NCI-H748 treated with DMSO at 0.1 percent for 48 hours (cell line): ENCODE measurements around the gene TMEM236.

Experiments used
- DNase-seq: peaks from one replicate; lab custom pipeline; 2025; lab: John Stamatoyannopoulos, UW

The TMEM236 gene

DNA sequence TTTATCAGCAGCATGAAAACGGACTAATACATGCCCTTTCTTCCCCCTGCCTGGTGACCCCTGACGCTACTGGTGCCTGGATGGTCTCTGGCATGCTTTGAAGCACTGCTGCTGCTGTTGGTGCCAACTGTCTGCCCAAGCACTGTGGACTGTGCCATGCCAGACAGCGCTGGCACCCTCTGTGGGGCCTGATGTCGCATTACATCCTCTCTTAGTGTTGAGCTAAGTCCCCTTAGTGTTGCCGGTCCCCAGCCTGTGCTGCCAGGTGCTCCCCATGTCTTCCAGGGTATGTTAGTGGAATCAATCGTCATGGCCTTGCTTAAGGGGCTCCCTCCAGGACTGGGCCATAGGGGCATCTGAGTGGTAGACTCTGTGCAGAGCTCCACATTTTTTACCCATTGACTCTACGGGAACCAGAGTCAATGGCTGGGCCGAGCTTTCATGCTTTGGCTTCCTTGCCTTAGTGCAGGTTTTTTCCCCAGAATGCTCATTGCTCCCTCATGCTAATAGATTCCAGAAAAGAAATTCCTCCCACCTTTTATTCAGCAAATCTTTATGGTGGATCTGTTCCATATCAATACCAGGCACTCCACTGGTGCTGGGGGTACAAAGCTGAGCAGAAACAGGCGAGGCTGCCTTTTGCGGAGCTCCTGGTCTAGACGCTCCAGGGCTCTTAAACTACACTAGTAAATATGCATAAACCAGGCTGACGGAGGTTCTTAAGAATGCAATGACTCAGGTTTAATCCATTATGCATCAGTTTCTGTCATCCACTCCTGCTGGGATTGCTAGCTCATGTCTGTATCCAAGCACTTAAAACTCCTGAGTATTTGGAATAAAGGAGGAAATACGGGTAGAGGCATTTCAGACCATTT is 35.3 kb downstream of the TMEM236 start:
- no peak for DNase-seq

DNA sequence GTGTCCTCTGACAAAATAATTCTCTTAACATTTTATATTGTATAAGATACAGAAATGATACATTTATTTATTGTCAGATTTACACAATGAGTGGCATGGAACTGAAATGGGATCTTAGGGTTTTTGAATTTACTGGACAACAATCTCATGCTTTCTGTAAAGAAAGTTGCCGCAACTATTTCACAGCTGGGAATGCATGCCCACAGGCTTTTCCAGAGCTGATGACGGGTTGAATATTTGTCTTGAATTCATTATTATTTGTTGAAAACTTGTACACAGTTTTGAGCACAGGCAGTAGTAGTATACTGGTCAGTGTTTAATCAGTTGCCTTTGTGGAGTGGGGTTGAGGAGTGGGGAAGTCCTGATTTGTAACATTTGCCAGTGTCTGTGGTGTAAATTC is 36.6 kb downstream of the TMEM236 start:
- DNase-seq, result no peak

DNA sequence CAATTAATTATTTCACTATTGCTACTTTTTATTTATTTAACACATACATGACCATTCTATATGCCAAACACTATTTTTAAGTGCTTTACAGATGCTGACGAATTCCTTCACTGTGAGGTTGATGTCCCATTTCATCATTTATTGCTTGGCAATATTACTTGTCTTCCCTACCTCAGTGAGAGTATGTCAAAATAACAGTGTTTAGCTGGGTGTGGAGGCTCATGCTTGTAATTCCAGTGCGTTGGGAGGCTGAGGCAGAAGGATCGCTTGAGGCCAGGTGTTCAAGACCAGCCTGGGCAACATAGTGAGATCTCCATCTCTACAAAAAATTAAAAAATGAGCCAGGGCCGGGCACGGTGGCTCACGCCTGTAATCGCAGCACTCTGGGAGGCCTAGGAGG is 37.4 kb downstream of the TMEM236 start:
- no peak for DNase-seq

DNA sequence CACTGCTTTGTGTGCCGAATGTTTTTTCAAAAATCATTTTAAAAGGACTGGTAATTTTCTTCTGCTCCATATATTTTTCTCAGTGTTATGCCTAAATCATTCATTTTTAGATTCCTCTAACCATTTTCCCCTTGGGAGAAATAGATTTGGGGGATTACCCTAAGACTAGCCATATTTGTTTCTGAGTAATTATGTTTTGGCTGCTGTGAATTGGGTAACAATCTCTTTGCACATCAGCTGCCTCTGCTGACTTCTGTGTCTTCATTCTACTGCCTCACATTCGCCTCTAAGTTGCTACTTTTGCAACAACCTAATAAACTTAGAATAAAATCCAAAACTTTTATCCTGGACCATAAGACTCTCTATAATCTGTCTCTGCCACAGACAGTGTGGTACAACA is 38.6 kb downstream of the TMEM236 start:
- no peak for DNase-seq

DNA sequence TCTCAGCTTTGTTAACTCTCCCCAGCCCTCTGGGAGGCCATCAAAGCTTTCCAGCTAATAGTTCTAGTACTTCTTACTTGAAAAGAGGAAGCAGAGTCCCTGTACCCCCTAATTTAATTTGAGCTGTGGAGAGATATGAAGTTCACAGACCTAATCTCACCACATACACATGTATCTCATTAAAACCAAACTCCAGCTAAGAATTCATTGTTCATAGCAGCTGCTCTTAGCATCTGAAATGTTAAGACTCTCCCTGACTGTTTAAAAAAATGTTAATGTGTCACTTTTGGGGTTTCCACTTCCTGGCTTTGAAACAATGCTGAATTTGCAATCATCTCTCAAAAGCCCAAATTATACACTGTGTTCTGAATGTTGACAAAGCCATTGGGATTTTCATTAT is 41.0 kb downstream of the TMEM236 start:
- no peak for DNase-seq

DNA sequence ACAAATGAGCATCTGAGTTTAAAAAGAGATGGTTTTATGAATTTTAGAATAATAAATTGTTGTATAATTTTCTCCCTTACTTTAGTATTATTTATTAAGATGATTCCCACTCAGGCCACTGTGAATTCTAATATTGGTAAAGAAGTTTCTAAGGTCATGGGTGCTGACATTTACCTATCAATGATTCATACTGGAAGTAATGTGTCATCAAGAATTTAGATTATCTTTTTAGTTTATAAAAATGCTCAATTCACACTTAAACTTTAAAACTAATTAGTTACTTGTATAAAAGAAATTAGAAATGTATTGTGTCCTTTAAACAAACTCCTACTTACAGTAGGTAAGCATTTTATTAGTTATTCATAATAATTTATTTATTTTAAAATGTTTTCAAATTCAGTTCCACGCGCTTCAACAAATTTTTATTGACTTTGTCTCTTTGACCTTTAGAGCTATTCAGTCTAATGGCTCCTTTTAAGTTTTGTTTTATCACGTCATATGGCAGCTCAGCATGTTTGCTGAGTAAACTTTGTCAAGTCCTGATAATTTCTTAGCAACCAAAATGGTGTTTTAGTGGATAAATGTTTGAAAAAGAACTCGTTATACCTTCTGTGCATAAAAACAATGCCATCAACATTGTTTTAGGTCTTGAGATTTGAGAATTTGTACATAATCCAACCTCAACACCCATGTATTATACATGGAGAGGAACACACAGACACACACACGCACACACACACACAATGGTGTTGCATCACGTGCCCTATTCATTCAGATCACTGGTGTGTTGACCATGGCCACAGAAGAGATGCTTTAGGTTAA is 42.0 kb downstream of the TMEM236 start:
- peak; percentile 32 for DNase-seq

DNA sequence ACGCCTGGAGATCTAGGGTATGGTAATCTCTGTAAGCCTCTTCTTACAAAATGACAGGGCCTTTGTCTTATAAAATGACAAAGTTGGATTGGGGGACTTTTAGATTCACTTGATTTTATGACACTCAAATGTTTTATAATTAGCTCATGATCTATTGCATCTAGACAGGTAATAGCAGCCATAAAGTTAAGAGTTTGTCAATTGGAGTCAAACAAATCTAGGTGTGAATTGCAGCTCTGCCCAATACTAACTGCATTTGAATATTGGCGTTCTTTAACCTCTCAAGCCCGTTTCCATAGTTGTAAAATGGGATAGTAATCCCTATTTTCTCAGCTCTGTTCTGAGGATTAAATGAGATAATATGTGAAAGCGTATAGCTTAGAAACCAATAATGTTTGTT is 43.1 kb downstream of the TMEM236 start:
- DNase-seq, result no peak

DNA sequence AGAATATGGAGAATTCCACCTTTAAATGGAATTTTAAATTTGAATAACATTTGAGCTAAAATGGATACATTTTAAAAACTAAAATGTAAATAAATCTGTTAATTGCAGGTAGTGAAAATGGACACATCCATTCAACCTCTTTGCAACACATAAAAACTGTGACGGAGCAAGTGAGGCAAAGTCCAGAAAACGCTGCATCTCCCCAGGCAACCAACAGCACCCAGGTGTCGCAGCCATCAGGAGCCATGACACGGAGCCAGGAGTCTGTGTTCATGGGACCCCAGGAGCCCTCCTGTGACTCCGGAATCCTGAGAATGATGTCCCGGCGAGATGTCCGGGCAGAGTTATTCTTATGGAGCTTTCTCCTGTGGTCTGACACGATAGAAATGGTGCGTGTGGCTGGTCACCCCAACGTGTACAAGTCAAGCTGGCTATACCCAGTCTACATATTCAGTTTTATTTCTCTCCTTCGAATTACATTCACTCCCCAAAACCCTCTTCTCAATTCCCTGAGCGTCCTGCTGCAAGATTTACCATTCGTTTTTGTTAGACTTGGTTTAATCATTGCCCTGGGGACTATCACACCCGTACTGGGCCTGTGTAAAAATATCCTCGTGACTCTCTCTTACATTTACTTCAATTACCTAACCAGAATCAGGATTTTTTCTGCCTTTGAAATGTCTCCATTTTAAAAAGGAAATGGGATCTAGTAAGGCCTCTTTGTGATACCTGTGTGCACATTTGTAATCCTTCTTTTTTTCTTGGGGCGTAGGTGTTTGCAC is 44.0 kb downstream of the TMEM236 start:
- DNase-seq, result no peak

DNA sequence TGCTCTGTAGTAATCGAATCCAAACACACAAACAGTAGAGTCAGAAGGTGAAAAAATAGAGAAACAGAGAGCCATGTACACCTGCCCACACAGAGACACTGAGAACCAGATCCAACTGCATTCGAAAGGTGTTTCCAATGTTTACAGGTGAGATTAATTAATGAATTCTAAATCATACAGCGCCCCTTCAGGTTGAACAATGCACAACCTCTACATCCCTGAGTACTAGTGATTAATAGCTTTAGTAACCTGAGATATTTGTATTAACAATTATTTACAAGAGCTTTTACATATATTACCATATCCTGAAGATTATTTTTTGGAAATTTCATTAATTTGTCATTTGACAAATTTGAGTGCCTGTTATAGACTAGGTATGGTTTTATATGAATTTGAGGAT is 49.5 kb downstream of the TMEM236 start:
- no peak for DNase-seq

DNA sequence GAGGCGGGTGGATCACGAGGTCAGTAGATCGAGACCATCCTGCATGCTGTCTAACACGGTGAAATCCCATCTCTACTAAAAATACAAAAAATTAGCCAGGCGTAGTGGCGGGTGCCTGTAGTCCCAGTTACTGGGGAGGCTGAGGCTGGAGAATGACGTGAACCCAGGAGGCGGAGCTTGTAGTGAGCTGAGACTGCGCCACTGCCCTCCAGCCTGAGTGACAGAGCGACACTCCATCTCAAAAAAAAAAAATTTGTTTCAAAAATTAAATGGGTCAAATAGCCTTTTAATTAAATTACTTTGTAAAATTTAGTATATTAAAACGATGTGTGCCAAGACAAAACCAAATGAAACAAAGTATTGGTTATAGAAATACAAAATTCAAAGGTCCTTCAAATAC is 50.3 kb downstream of the TMEM236 start:
- no peak for DNase-seq

DNA sequence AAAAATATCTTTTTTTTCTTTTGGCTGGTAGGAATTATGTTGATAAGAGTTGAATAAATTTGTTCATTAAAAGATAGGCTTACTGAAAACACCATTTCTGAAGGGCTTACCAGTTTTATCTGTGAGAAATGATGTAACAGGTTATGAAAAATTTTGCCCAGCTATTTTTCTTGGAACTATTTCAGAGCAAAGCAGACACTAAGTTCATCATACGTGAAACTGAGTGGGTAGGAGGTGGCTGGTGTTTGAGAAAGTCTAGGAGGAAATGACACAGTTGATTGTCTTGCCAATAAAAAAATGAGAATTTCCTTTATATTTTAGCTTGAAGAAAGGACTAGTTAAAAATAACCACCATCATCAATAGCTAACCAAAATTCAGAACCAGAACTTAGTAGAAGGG is 51.0 kb downstream of the TMEM236 start:
- no peak for DNase-seq

DNA sequence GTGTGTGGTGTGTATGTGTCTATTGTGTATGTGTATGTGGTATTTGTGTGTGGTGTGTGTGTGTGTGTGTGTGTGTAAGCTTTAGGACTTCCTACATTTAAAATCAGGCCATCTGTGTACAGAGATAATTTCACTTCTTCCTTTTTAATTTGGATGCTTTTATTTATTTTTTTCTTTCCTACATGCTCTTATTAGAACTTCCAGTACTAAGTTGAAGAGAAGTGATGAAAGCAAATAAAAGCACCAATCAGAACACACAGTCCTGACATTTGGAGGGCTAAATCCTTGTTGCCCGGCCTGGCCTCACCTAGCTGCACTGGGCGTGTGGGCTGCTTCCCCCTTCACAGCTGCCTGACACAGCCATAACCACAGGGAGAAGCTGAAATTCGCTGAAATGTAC is 53.3 kb downstream of the TMEM236 start:
- DNase-seq, result no peak

DNA sequence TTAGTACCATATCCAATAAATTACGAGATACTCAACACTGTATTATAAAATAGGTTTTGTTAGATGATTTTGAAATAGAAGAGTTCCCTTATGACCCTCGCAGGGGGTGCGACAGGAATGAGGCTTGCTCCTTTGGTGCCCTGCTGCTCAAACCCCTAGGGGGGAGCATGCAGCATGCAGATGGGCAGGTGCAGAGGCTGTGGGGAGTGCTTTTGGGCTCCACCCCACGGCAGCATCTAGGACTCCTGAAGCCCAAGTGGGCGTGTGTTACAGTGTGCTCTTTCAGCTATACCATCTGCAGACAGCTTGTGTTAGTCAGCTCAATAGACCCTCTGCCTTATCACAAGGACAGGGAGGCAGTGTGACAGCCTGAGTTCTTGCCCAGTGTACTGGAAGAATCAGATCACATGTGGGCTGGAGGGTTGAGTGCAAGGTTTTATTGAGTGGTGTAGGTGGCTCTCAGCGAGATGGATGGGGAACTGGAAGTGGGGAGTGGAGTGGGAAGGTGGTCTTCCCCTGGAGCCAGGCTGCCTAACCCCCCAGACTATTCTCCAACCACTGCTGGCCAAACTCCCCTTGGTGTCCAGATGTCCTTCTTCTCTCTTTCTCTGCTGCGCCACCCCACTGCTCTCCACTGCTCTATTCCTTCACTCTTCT is 54.0 kb downstream of the TMEM236 start:
- no peak for DNase-seq

DNA sequence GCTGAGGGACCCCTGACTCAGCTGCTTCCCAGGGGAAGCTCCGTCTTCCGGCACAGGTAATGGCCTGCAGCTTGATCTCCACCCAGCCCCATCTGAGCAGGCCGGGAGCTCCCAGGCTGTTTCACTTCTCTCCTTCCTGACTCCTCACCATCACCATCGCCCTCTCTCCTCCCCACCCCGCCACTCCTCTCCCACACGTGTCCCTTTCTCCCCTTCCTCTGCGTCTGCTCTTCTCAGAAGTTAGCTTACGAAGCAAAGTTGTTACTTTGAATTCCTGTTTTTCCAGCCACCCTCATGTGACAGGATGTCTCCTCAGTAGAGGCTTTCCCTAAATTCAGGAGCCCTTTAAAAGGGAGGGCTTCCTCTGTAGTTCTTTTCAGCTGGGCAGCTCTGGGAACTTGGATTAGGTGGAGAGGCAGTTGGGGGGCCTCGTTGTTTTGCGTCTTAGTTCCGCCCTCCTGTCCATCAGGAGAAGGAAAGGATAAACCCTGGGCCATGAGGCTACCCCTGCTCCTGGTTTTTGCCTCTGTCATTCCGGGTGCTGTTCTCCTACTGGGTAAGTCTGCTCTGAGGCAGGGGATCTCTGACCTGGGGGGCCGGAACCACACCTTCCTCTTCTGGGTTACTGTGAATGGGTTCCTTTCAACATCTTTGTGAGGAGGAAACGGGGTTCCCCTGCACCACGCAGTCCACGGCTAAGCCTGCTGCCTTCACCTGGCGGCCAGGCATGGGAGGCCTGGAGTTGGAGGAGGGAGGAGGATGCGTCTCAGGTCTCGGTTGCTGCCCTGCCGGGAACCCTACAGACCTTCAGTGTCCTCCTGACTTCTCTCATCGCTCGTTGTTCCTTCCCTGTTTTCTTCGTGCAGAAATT is 57.2 kb downstream of the TMEM236 start, which contains the start of gene MRC1:
MRC1 (plus strand) TSS at position 378 of the 871 bp plus-strand sequence; CDS start at position 496, 118 bp downstream.
- DNase-seq, result no peak

DNA sequence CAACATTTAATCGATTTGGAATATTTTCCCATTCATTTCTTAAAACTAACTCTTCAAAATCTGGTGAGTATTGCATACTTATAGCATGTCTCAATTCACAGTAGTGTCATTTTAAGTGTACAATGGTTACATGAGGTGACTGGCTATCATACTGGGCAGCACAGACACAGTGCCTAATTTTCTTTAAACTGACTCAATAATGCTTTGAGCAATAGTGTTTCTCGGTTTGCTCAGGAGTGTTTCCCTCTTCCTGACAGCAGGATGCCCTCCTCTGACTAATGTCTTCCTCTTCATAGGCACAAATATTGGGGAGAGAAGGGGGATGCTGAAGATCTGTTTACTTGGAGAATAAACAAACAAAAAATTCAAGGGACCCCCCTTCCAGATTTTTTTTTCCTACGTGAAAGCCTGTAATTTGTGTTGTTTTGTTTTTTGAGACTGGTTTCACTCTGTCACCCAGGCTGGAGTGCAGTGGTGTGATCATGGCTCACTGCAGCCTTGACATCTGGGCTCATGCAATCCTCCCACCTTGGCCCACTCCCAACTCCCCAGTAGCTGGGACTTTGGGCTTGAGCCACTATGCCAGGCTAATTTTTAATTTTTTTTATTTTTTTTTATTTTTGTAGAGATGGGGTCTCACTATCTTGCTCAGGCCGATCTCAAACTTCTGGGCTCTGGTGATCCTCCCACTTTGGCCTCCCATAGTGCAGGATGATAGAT is 59.3 kb downstream of the TMEM236 start:
- no peak for DNase-seq

DNA sequence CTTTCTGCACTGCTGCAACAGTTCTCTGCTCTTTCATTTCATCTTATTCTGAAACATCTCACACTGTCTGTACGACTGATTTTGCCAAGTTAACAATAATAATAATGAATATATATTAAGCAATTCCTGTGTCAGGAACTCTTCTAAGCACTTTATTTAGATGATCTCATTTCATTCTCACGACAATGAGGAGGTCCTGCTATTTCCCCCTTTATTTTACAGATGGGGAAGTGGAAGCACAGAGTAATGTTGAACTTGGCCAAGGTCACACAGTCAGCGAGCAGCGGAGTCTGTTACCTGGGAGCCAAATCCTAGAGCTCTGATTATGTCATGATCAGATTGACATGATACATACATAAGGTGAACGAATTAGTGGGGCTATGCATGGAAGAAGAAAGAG is 63.0 kb downstream of the TMEM236 start:
- DNase-seq, result no peak

DNA sequence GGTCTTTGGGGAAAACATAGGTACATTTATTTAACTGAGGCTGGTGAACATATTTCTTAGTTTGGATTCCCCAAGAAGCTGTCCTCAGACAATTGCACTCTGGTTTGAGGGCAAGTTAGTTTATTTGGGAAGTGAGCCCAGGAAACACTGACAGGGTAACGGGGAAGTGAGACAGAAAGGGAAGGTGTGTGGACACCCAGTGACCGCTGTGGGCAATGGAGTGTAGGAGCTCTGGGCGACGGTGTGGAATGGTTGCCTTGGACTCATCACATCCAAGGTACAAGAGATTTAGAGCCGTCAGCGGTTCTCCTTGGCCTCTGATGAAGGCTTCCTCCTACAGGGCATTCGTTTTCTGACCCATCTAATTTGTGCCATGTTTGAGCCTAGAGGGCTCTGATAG is 64.2 kb downstream of the TMEM236 start:
- DNase-seq, result no peak

DNA sequence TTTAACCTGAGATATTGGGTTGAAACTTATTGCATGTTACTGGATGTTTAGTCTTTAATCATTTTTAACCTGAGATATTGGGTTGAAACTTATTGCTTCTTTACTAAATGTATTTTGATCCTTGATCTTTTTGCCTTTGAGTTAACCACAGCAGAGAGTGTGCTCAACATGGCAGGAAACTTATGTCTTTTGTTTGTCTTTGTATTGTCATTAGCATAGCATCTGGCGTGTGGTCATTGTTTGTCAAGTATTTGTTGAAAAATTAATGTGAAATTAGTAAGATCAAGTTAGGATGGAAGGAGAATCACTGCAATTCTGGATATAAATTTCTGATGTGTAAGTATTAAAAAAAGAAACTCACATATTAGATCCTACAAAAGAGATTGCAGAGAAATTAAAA is 65.3 kb downstream of the TMEM236 start:
- DNase-seq, result no peak

DNA sequence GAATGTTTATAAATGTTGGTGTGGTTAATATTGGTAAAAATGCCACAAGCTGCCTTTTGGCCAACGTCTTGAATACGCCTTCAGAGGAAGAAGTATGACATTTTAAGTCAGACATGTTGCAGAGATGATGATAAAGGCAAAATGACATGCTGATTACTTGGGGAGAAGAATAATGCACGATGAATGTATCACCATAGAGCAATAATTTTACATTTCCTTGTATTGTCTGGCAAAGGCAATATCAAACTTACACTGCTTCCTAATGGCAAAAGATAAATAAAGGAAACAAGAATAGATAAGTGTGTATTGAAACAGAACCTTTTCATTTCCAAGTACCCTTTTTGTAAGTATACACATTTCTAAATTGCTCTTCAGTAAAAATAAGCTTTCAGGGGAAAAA is 65.8 kb downstream of the TMEM236 start:
- no peak for DNase-seq

DNA sequence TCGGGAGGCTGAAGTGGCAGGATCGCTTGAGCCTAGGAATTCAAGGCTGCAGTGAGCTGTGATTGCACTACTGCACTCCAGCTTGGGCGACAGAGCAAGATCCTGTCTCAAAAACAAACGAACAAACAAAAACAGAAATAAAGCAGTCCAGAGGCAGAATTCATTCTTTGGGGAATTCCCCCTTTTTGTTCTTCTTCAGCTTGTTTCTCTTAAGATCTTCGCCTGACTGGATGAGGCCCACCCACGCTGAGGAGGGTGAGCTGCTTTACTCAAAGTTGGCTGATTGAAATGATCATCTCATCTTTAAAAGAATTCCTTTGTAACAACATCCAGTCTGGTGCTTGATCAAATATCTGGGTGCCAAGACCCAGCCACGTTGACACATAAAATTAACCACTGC is 67.8 kb downstream of the TMEM236 start:
- no peak for DNase-seq
